Fibroblast of lung (primary cell): ENCODE results near the gene VPS4A. TPM values are rescaled to one million over a fixed set of nuclear protein-coding genes. Genes with fewer than 3 reads are reported as not detected.
"Not testable (repeated sequence)": the region's sequence is repeated elsewhere in the genome, so short reads cannot be mapped to it uniquely, and the experiment has no call there.

Source experiments
- DNase-seq, 2 donors: peaks; one replicate each; pipeline versions ENCODE4 v3.0.0 to v3.0.0-alpha.2; 2010; ENCODE audit warnings: low read depth in 2 of 2
- H2AFZ ChIP-seq: 2 replicates; pipeline ENCODE4 v1.5.1; 2012; ENCODE audit warnings: low read length, control low read depth, inconsistent platforms
- H3K27ac ChIP-seq: 2 replicates; pipeline ENCODE4 v1.5.1; 2011; ENCODE audit warnings: low read length, control low read depth; ENCODE audit not compliant: insufficient read depth
- H3K27me3 ChIP-seq: 2 replicates; pipeline ENCODE4 v1.5.1; 2011; ENCODE audit warnings: mild to moderate bottlenecking, low read length; ENCODE audit not compliant: control insufficient read depth, insufficient read depth
- H3K36me3 ChIP-seq: 2 replicates; pipeline ENCODE4 v1.5.1; 2011; ENCODE audit warnings: low read length; ENCODE audit not compliant: control insufficient read depth, insufficient read depth
- H3K4me1 ChIP-seq: 2 replicates; pipeline ENCODE4 v1.5.1; 2011; ENCODE audit warnings: low read length; ENCODE audit not compliant: control insufficient read depth, insufficient read depth; ENCODE audit errors: extremely low read depth
- H3K4me2 ChIP-seq: 2 replicates; pipeline ENCODE4 v1.5.1; 2011; ENCODE audit warnings: low read length, control low read depth; ENCODE audit not compliant: insufficient read depth; ENCODE audit errors: extremely low read depth
- H3K4me3 ChIP-seq, 4 experiments: fragments of 200-600 bp in 1 of 4; sonication (generic) in 1 of 4; replicated peaks in 1 of 4; 2 replicates each; pipeline ENCODE4 v1.5.1; 2011 to 2016; ENCODE audit warnings: low read length in 4 of 4, low read depth in 3 of 4, mild to moderate bottlenecking in 3 of 4, control low read depth in 2 of 4, inconsistent platforms in 1 of 4, mixed read lengths in 1 of 4; ENCODE audit not compliant: insufficient read depth in 1 of 4; ENCODE audit errors: control extremely low read depth in 1 of 4
- H3K79me2 ChIP-seq: 2 replicates; pipeline ENCODE4 v1.5.1; 2012; ENCODE audit warnings: mild to moderate bottlenecking, low read length, inconsistent platforms; ENCODE audit not compliant: control insufficient read depth, insufficient read depth
- H3K9ac ChIP-seq: 2 replicates; pipeline ENCODE4 v1.5.1; 2011; ENCODE audit warnings: mild to moderate bottlenecking, low read length, control low read depth; ENCODE audit not compliant: insufficient read depth
- H3K9me3 ChIP-seq: 2 replicates; pipeline ENCODE4 v1.5.1; 2012; ENCODE audit warnings: low read depth, low read length; ENCODE audit not compliant: control insufficient read depth, insufficient read depth
- H4K20me1 ChIP-seq: 2 replicates; pipeline ENCODE4 v1.5.1; 2011; ENCODE audit warnings: low read length; ENCODE audit not compliant: control insufficient read depth, insufficient read depth; ENCODE audit errors: extremely low read depth
- EZH2 ChIP-seq: IDR thresholded peaks from 2 replicates; pipeline ENCODE4 v1.5.1; 2012; ENCODE audit warnings: low read length, control low read depth, mild to moderate bottlenecking; ENCODE audit errors: missing control alignments
- polyA plus RNA-seq, 2 donors: library from polyadenylated mRNA; depleted of rRNA in 1 of 2; stranded (reverse) in 1 of 2; unstranded in 1 of 2; fragments of >200 nt; gene quantifications; 2 replicates each; pipeline ENCODE4 v1.2.1, GENCODE V29; 2011 to 2012; ENCODE audit warnings: missing spikeins in 1 of 2
- total RNA-seq: library from RNA; depleted of rRNA; stranded (reverse); fragments of >200 nt; gene quantifications from 2 replicates; pipeline ENCODE4 v1.2.1, GENCODE V29; 2014
- TF ChIP-seq, protein P1 (sequence below), 2 donors: IDR thresholded peaks in 1 of 2; conservative IDR thresholded peaks in 1 of 2; 1 replicate in 1 of 2; 2 replicates in 1 of 2; pipeline ENCODE4 v1.5.1; 2011 to 2012; ENCODE audit warnings: low read length in 2 of 2, control low read depth in 1 of 2, inconsistent platforms in 1 of 2, low read depth in 1 of 2, mild to moderate bottlenecking in 1 of 2

The VPS4A gene
- total and polyA plus RNA-seq, 2 donors (not counting 1 experiment from before 2014, with no cell fraction given), result 14.5 to 39.8 TPM

- Histone ChIP-seq H3K4me2 (no peak overlapping the region), H3K4me3 (no peak overlapping the region), H3K27me3 (no peaks in the 10 kb centered on the region), H3K27ac (no peak overlapping the region), H3K4me1 (no peaks in the 10 kb centered on the region), H3K36me3 (peaks cover 1% of the 10 kb centered on the region), H3K79me2 (no peaks in the 10 kb centered on the region), H2AFZ (no peak overlapping the region), H3K9me3 (no peaks in the 10 kb centered on the region), H3K9ac (no peak overlapping the region), H4K20me1 (no peaks in the 10 kb centered on the region)
- TF ChIP-seq, protein P1, sequence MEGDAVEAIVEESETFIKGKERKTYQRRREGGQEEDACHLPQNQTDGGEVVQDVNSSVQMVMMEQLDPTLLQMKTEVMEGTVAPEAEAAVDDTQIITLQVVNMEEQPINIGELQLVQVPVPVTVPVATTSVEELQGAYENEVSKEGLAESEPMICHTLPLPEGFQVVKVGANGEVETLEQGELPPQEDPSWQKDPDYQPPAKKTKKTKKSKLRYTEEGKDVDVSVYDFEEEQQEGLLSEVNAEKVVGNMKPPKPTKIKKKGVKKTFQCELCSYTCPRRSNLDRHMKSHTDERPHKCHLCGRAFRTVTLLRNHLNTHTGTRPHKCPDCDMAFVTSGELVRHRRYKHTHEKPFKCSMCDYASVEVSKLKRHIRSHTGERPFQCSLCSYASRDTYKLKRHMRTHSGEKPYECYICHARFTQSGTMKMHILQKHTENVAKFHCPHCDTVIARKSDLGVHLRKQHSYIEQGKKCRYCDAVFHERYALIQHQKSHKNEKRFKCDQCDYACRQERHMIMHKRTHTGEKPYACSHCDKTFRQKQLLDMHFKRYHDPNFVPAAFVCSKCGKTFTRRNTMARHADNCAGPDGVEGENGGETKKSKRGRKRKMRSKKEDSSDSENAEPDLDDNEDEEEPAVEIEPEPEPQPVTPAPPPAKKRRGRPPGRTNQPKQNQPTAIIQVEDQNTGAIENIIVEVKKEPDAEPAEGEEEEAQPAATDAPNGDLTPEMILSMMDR (conservative IDR thresholded peaks at IDR 0.05 in 1 of 2, IDR thresholded peaks at IDR 0.05 in 1 of 2; ENCODE audit: low read depth in 1 of 2, low read length in 2 of 2), result no peak
- no peak for DNase-seq
Measured at GRCh38 chr16:69293401-69293800, 17.7 kb upstream of the VPS4A start.

DNA sequence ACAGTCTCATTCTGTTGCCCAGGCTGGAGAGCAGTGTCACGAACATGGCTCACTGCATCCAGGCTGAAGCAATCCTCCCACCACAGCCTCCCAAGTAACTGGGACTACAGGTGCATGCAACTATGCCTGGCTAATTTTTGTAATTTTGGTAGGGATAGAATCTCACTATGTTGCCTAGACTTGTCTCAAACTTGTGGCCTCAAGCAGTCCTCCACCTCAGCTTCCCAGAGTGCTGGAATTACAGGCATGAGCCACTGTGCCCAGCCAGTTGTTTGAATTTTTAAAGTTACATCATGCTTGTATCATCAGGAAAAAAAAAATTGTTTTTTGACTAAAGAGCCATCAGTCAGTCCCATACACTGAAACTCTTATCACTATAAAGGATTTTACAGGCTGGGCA lies 17.1 kb upstream of the VPS4A start:
- Histone ChIP-seq H3K27me3 (no peaks in the 10 kb centered on the region), H3K9me3 (no peaks in the 10 kb centered on the region), H4K20me1 (no peaks in the 10 kb centered on the region), H3K4me3 (no peak overlapping the region), H3K36me3 (no peaks in the 10 kb centered on the region), H3K4me1 (no peaks in the 10 kb centered on the region), H2AFZ (no peak overlapping the region), H3K4me2 (no peak overlapping the region), H3K27ac (no peak overlapping the region), H3K9ac (no peak overlapping the region), H3K79me2 (no peaks in the 10 kb centered on the region)
- TF ChIP-seq, protein P1 (conservative IDR thresholded peaks at IDR 0.05 in 1 of 2, IDR thresholded peaks at IDR 0.05 in 1 of 2; ENCODE audit: low read depth in 1 of 2, low read length in 2 of 2), result no peak
- no peak for TF ChIP-seq EZH2
- DNase-seq, result no peak

DNA sequence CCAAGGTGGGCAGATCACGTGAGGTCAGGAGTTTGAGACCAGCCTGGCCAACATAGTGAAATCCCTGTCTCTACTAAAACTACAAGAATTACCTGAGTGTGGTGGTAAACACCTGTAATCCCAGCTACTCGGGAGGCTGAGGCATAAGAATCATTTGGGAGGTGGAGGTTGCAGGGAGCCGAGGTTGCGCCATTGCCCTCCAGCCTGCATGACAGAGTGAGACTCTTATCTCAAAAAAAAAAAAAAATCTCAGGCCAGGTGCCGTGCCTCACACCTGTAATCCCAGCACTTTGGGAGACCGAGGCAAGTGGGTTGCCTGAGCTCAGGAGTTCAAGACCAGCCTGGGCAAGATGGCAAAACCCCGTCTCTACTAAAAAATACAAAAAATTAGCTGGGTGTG lies 14.4 kb upstream of the VPS4A start:
- H3K4me1 ChIP-seq, H3K27me3 ChIP-seq, H3K79me2 ChIP-seq, DNase-seq, H3K36me3 ChIP-seq, H3K9ac ChIP-seq, H3K9me3 ChIP-seq, H4K20me1 ChIP-seq, H3K4me2 ChIP-seq, H3K27ac ChIP-seq, H3K4me3 ChIP-seq, H2AFZ ChIP-seq: not testable (repeated sequence)
